Left ventricle myocardium superior (tissue), 1 donor: Measurements from ENCODE around the gene GLB1L. TPM values are rescaled to one million over a fixed set of nuclear protein-coding genes. Genes with fewer than 3 reads are reported as not detected.
"Not testable (repeated sequence)": the region's sequence is repeated elsewhere in the genome, so short reads cannot be mapped to it uniquely, and the experiment has no call there.

ENCODE experiments used
- ATAC-seq: fragments of 200-7000 bp; cut with Tn5 transposase; one replicate; pipeline ENCODE4 v1.9.1; 2020; ENCODE audit warnings: mild to moderate bottlenecking, moderate library complexity
- DNase-seq: peaks from one replicate; pipeline ENCODE4 v3.0.0-alpha.2; 2020
- intact Hi-C: fragments of 100-400 bp; cut with micrococcal nuclease; formaldehyde crosslinking; loops from one replicate; pipeline ENCODE4 v1.11.0; 2022
- total RNA-seq: library from RNA; stranded (reverse); fragmentation: NEBNext Ultra II Directional; extraction: Animal tissue kit (Norgen Biotek cat#: 25700); gene quantifications from one replicate; pipeline ENCODE4 v1.2.1, GENCODE V29; 2021
- donor health status: DM: no; HTN: yes; CAD: no; lungs with severe emphysema.

Gene GLB1L
- total RNA-seq, 1 donor from 2014 or later: 2.5 TPM

DNA sequence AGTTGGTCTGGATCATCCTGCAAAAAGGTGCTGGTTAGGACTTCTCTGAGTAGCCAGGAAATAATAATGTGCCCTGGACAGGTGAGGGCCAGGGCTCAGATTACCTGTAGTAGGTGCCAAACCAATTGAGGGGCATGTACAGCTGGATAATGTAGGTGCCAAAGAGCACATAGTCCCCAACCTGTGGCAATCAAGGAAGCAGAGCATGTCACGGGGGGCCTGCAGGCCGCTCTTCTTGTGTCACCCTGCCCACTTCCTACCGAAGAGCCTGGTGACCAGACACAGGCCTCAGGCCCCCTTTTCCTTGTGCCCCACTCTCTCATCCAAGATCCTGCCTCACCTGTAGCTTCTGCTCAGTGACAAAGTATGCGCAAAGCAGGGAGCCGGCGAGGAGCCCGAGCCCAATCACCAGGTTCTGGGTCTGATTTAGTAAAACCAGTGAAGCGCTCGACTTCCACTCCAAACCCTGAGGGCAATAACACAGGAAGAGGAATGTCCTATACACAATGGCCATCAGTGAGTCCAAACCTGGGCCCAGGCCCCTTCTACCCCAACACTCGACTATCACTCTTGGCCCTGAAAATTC is 31.7 kb downstream of the GLB1L start:
- no peak for DNase-seq
- intact Hi-C loops: no loop called here
- ATAC-seq: no peak

DNA sequence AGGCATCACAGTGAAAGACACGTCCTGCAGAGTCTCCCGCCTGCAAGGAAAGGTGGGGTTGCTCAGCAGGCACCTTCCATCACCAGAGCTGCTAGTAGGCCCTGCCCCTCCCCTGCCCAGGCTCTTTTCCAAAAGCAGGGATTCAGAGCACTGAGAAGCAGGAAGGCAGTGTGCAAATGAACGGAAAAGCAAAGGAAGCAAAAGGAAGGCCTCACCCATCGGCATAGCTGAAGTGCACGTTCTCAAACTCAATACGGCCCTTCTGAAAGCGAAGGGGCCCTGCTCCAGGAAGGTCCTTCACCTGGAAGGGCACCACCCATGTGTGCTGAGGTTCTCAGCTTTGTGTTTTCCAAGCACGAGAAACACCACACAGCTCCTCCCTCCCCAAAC is 32.2 kb downstream of the GLB1L start:
- DNase-seq (no peak), ATAC-seq (no peak)
- intact Hi-C loops: no loop called here

DNA sequence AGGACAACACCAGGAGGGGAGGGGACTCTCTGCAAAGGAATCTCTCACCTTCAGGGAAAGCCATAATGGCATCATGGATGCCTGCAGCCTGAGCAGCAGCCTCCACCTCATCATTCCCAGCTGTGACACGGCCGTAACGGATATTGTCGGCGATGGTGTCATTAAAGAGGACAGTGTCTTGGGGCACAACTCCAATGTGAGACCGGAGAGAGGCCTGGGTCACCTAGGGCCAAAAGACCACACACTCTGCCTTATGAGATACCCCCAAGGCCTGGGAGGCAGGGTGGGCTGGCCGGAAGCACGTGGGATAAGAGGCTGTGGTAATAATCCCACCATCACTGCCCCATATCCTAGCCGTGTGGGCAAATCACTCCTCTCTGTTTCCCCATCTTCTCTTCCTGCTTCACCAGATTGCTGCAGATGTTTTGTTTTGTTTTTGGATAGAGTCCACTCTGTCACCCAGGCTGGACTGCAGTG is 34.3 kb downstream of the GLB1L start:
- intact Hi-C loops: no loop called here
- no peak for DNase-seq
- no peak for ATAC-seq

DNA sequence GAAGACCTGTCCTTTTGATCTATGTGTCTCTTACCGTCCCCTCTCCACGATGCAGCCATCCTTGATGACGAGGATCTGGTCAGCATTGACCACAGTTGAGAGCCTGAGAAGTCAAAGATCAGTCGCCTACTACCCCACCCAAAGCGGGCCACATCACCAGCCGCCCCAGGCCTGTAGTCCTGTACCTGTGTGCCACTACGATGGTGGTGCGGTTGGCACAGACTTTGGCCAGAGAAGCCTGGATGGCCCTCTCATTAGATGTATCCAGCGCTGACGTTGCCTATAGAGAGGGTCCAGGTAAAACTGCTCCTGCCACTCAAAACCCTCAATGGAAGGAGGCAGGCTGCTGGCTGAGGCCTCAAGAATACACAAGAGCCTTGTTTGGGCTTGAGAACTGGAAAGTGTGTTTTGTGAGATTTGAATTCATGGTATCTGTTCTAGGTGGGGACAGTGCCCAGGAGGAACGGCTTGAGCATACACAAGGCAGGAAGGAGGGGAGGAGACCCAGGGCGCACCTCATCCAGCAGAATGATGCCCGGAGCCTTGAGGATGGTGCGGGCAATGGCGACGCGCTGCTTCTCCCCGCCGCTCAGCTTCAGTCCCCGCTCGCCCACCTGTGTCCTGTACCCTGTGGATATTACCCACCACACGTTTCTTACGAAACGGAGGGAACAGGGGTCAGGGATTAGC is 34.9 kb downstream of the GLB1L start:
- no peak for ATAC-seq
- no peak for DNase-seq
- intact Hi-C loops: no loop called here

DNA sequence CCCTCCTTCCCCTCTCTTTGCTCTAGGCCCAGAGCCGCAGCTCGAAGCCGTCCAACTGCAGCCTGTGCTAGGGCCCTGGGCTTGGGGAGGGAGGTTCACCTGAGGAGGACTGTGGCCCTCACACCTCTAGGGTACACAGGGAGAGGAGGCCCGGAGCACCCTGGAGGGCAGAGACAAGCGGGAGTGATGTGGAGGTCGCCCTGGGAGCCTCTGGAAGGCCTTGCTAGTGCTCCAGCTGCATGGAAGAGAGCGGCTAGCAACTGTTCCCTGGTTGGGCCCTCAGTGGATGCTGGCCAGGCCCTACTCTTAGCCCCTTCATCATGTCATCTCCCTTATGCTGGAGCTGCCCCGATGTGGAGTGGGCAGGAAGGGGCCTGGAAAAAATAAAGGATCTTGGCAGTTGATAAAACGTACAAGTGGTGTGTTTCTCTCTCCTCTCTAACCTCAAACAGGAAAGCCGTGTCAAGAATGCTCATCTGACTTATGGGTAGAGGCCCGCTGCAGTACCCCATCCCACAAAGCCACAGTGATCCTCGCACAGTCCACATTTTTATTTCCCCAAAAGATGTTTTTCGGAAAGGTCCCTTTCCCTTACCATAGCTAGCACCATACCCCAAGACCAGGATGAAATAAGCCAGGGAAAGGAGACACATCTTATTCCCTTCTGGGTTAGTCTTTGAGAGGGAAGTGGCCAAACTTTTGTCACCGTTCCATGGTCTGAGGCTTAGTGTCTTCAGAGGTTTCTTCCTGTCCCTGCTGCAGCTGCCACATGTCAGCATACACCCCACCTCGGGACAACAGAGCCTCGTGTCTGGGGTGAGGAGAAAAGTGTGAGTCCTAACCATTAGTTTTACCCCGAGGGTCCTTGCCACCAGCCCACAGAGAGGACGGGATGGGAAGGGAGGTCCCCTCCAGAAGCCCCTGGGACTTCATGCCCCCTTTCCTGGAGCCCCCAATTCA is 35.7 kb downstream of the GLB1L start:
- intact Hi-C loops: no loop called here
- DNase-seq: no peak
- no peak for ATAC-seq

DNA sequence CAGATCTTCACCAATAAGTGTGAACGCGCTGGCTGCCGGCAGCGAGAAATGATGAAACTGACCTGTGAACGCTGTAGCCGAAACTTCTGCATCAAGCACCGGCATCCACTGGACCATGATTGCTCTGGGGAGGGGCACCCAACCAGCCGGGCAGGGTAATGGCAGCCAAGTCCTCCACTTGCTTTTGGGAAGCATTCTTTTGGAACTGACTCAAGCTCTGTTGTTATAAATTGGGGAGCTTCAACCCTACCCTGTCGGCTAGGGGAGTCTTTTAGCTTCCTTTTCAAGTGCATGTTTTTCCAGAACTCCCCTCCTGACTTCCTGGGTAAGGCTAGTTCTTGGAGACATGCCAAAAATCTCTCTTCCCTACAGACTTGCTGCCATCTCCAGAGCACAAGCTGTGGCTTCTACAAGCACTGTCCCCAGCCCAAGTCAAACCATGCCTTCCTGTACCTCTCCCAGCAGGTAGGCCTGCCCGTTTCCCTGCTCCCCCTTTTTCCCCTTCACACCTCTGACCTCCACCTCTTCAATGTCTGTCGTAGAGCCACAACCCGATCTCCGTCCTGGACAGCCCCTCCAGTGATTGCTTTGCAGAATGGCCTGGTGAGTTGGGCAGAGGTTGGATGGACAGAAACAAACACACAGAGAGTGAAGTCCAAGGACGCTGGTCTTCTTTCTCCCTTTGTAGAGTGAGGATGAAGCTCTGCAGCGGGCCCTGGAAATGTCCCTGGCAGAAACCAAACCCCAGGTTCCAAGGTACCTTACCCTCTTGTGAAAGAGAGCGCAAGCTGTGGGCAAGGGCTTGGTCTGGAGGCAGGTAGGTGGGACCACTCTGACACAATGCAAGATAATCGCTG is 37.1 kb downstream of the GLB1L start:
- ATAC-seq (no peak), DNase-seq (no peak)
- intact Hi-C loops: no loop called here

DNA sequence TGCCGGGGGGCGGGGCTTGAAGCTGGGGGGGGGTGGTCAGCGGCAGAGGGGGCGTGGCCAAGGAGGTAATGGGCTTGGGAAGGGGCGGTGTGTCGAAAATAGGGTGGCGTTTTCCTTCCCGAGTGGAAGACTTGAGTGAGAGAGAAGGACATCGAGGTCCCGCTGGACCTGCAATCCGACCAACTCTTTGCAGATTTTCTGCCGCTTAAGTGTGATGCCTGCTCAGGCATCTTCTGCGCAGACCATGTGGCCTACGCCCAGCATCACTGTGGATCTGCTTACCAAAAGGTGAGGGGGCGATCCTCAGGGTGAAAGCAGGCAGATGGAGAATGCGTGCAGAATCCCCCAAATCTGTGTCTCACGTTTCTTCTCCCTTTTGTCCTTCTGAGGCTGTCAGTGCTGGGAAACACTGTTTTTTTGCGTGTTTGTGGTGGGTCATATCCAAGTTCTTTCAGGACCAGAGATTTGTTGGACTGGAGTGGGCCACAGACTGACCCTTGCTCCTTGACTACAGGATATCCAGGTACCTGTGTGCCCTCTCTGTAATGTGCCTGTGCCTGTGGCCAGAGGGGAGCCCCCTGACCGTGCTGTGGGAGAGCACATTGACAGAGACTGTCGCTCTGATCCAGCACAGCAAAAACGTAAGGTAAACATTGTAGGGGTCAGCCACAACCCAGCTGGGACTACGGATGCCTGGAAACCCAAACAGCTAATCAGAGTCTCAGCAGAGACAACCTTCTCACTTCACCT is 37.9 kb downstream of the GLB1L start:
- intact Hi-C loops: no loop called here
- ATAC-seq (no peak), DNase-seq (no peak)

DNA sequence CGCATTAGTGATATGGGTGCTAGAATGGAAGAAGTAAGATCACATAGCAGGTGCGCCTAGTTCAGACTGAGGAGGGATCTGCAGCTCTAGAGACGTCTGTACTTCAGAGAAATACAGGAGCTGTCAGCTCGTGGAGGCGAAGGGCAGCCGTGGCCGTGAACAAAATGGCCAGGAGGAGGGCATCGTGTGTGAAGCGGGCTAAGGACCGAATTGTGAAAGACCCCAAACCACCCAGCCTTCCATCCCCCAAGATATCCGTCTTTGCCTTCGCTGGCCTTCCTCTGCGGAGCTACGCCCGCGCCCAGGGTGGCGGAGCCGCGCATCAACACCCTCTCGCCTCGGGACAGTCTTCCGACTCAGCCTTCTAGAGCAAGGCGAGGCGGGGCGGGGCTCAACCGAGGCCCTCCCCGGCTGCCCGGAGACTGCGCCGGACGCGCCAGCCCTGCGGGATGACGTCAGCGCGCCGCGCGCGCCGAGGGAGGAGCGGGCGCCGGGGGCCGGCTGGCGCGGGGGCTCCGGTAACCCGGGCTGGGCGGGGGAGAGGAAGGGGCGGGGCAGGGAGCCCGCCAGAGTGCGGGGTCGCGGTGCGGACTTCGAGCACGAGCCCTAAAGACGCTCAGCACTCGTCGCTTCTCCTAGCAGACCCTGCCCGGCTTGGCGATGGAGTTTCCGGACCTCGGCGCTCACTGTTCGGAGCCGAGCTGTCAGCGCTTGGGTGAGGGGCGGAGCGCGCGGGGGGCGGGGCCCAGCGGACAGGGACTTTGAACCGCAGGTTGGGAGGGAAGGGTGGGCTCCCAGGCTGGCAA is 38.7 kb downstream of the GLB1L start, which contains the start of gene ZFAND2B:
ZFAND2B (plus strand) TSS at position 455 of the 806 bp plus-strand sequence; CDS start at position 661, 206 bp downstream.
- intact Hi-C loops: no loop called here
- DNase-seq: peak; percentile 98
- ATAC-seq: peak; percentile 97

DNA sequence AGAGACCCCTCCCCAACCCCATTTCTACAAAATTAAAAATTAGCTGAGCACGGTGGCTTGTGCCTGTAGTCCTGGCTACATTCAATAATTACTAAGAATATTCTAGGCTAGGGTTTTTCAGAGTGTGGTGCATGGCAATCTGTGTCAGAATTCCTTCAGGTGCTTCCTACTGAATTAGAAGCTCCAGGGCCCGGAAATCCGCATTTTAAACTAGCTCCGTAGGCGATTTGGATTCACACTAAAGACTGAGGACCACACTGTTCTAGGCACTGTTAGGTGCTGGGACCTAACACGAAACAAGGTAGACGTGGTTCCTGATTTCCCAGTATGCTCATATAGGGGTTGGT is 39.3 kb downstream of the GLB1L start:
- DNase-seq (no peak), ATAC-seq (no peak)
- intact Hi-C loops: no loop called here

DNA sequence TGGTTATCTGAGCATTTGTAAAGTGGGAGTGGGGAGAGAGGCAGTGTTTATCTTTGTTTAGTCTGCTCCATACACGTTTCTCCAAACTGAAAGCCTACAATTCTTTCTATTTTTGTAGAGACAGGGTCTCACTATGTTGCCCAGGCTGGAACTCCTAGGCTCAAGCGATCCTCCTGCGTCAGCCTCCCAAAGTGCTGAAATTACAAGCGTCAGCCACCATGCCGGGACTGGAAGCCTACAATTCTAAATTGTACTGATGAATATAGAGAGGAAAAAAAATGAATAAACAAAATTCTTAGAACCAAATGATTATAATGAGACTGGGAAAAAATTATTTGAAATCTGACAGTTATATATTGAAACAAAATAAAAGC is 40.1 kb downstream of the GLB1L start:
- DNase-seq: no peak
- intact Hi-C loops: no loop called here
- no peak for ATAC-seq

DNA sequence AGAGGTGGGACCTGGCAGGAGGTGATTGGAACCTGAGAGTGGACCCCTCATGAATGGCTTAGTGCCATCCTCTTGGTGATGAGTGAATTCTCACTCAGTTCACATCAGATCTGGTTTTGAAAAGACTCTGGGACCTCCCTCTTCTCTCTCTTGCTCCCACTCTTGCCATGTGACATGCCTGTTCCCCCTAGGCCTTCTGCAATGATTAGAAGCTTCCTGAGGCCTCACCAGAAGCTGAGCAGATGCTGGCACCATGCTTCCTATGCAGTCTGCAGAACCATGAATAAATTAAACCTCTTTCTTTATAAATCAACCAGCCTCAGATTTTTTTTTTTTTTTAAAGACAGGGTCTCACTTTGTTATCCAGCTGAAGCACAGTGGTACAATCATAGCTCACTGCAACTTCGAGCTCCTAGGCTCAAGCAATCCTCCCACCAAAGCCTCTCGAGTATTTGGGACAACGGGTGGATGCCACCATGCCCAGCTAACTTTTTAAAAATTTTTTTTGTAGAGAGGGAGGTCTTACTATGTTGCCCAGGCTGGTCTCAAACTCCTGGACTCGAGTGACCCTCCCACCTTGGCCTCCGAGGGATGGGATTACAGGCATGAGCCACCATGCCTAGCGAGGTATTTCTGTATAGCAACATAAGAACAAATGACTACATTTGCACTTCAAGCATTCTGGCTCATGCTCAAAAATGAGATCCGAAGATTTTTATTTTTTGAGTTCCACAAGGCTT is 40.6 kb downstream of the GLB1L start:
- no peak for DNase-seq
- intact Hi-C loops: no loop called here
- no peak for ATAC-seq

DNA sequence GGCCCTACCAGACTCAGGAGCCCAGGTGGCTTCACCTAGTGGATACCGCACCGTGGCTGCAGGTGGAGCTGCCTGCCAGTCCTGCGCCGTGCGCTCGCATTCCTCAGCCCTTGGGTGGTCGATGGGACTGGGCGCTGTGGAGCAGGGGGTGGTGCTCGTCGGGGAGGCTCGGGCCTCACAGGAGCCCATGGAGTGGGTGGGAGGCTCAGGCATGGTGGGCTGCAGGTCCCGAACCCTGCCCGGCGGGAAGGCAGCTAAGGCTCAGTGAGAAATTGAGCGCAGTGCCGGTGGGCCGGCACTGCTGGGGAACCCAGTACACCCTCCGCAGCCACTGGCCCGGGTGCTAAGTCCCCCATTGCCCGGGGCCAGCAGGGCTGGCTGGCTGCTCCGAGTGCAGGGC is 43.9 kb downstream of the GLB1L start:
- DNase-seq, ATAC-seq, intact Hi-C loops: not testable (repeated sequence)

DNA sequence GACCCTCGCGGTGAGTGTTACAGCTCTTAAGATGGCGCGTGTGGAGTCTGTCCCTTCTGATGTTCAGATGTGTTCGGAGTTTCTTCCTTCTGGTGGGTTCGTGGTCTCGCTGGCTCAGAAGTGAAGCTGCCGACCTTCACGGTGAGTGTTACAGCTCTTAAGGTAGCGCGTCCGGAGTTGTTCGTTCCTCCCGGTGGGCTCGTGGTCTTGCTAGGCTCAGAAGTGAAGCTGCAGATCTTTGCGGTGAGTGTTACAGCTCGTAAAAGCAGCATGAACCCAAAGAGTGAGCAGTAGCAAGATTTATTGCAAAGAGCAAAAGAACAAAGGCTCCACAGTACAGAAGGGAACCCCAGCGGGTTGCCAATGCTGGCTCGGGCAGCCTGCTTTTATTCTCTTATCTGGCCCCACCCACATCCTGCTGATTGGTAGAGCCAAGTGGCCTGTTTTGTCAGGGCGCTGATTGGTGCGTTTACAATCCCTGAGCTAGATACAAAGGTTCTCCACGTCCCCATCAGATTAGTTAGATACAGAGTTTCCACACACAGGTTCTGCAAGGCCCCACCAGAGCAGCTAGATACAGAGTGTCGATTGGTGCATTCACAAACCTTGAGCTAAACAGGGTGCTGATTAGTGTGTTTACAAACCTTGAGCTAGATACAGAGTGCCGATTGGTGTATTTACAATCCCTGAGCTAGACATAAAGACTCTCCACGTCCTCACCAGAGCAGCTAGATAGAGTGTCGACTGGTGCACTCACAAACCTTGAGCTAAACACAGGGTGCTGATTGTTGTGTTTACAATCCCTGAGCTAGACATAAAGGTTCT is 44.5 kb downstream of the GLB1L start:
- DNase-seq, intact Hi-C loops, ATAC-seq: not testable (repeated sequence)

DNA sequence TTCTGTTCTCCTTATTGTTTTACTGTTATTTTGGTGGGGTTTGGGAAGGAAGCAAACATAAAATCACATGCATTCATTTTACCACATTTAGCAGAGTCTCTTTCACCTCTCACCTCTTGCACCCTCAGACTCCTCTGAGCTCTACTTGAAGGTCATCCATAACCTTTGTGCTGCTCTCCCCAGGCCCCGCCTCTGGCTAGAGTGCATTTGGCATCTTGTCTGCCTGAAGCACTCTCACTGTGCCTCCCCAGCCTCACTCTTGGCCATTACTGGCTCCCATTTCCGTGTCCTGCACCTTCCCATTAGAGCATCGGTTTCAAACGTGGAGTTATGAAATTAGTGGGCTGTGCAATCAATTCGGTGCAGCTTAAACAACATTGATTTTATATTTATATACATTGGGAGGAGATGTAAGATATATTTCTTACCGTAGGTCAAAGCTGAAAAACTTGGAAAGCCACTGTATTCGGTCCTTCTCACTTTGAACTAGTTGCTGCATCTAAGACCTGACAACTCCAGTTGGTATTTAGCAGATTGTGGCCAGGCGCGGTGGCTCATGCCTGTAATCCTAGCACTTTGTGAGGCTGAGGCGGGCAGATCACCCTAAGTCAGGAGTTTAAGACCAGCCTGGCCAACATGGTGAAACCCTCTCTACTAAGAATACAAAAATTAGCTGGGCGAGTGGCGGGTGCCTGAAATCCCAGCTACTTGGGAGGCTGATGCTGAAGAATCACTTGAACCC is 45.6 kb downstream of the GLB1L start:
- no peak for ATAC-seq
- DNase-seq: no peak
- intact Hi-C loops: no loop called here

DNA sequence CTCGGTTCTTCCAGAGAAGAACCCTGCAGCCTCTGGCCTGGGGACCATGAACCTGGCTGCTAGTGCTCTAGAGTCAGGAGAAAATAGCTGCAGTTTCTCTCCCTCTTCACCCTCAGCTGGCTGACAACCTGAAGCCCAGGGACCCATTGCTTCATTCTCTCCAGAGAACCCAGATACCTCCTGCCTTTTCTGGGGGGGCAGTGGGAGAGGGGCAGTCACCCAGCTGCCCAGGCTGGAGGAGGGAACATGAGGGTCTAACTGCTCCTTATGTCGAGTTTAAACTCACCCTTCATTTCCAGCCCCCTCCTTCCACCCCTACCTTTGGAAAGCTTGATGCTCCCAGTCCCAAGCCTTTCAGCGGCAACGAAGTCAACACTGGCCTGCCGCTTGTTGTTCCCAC is 46.3 kb downstream of the GLB1L start:
- ATAC-seq: no peak
- intact Hi-C loops: no loop called here
- DNase-seq: no peak

DNA sequence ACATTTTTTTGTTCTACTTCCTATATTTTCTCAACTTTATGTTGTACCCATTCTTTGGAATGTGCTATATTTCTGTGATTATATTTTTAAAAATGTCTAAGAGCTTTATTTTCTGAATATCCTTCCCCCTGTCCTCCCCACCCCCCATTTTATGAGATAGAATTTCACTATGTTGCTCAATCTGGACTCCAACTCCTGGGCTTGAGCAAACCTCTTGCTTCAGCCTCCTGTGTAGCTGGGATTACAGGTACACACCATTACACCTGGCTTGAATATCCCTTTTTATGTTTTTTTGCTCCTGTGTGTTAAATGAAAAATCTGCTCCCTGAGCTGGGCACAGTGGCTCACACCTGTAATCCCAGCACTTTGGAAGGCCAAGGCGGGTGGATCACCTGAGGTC is 47.9 kb downstream of the GLB1L start:
- intact Hi-C loops: no loop called here
- ATAC-seq: no peak
- DNase-seq: no peak
